HG03025 (cell line): ENCODE data around the gene GSK3A.

ENCODE experiments used
- ATAC-seq: cut with Tn5 transposase; IDR thresholded peaks from one replicate; pipeline ENCODE4 v1.9.1; 2021; ENCODE audit warnings: mild to moderate bottlenecking, moderate library complexity; ENCODE audit not compliant: unreplicated experiment, low FRiP score

GSK3A gene

GRCh38 chr19:42204664-42205063, 37.7 kb downstream of the GSK3A start:
- ATAC-seq = no peak

DNA sequence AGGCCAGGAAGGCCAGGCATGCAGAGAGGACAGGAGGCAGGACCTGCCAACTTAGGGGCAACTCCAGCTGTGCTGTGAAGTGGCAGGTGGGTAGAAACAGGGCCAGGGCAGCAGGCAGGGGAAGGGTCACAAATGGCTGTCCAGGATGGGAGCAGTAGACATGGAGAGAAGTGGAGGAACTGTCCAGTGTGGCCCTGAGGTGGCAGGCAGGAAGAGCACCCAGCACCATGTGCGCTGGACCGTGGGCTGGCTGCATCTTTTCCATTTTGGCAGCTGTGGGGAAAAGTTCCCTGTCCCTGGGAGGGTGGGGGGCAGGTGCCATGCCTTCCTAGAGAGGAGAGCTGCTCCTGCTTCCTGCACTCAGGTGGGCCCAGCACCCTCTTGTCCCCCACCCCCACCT, 38.7 kb downstream of the GSK3A start:
- ATAC-seq = no peak

- no peak for ATAC-seq
These were observed 40.0 kb downstream of the GSK3A start for GRCh38 chr19:42202290-42202880.

- no peak for ATAC-seq
These were observed 40.7 kb downstream of the GSK3A start for GRCh38 chr19:42201489-42202289.

DNA sequence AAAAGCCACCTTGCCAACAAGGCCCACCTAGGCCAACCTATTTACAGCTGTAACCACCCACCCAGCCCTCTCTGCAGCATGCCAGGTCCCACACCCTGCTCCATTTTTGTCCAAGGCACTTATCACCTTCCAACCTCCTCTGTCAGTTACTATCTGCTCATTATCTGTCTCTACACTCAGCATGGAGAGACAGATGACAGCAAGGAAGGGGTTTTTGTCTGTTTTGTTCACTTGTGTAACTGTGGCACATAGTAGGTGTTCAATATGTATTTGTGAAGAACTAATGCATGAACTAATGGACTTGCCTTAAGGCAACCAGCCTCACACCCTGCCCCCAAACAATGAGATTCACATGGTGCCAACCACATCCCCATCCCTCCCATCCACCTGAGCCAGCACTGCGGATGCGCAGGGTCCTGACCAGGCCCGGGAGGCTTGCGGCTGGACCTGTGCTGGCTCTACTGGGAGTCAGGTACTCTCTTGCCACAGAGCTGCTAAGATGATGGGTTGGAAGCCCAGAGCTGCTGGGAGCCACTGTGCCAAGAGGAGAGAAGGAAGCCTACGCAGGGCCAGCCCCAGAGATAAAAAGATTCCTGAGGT, 42.2 kb downstream of the GSK3A start:
- no peak for ATAC-seq

GRCh38 chr19:42199440-42200115, 42.8 kb downstream of the GSK3A start:
- no peak for ATAC-seq

DNA sequence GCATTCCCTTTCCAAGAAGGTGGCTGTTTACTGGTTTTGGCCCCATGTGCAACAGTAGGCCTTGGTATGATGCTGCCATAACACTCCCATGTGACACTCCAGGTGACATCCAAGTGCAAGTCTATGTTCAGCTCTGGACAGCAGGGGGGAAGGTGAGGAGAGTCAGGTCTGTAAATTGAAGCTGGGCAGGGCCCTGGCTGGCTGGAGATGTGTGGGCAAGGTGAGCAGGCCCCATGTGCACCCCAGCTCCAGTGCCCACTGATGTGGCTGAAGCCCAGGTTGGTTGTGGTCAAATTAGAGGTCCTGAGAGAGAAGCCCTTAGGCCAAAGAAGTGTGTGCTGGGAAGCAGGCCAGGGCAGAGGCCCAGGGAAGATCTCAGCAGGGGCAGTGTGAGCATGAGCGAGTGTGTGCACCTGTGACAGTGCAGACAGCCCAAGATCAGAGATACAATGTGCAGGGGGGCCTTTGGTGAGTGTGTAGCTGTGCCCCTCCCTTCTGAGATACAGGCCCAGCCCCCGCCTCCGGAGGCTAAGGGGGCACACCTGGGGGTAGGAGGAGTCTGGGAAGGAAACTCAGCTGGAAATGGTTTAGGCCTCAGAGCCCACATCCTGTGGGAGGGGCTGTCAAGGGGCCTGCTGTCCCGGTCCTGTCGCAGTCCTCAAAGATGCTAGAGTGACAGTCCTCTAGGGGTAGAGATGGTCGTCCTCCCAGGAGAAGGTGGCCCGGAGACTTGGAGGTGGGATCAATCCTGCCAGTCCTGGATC, 43.5 kb downstream of the GSK3A start:
- no peak for ATAC-seq

- no peak for ATAC-seq
These were observed 45.0 kb downstream of the GSK3A start for GRCh38 chr19:42197375-42197817.

DNA sequence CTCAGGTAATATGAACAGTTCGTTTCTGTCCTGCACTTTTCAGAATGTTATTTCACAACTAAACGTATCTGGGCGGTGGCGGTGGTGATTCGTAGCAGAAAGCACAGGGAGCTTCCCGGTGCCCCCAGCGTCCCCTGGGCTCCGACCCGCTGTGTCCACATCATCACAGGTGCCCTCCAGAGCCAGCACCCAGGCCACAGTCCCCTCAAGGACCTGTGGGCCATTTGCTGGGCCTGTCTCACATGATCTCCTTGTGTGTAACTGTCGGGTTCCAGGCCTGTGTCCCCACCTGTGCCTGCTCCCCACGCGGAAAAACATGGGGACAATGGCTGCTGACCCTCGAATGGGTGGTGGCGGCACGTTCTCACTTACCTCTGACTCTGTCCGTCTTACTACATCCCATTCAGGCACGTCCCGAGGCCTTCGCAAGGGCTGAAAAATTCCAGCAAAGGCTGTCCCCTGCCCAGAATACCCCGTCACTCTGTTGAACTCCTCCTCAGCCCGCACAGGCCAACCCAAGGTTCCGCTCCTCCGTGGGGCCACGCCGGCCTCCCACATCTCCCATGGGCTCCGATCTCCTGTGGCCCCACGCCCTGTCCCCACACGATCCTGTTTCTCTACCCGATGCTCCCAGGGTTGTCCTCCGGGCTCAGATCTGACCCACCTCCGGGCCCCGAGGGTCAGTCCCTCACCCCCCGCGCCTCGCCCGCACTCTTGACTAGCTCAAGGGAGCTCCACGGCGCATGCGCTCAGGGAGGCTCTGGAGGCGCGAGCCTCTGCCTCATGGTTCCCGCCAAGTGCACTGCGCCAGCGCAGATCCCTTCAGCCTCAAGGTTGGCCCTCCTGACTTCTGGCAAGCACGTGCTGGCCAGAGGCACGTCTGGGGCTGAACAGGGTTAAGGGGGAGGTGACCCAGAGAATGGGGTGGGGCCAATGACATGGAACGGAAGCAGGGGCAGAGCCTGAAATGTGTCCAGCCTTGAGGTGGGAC, 46.1 kb downstream of the GSK3A start:
- ATAC-seq = no peak

DNA sequence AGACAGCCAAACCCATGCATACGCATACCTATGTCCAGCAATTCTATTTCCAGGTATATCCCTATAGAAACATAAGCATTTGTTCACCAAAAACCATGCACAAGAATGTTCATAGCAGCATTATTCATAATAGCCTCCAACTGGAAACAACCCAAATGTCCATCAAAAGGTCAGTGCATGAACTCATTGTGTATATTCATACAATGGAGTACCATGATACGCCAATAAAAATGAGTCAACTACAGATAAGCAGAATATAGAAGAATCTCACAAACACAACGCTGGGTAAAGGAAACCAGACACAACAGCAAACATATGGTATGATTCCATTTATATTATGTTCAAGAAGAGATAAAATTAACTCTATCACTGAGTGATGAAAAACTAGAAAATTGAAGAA, 48.7 kb downstream of the GSK3A start:
- ATAC-seq = no peak

- ATAC-seq = no peak
These were observed 49.1 kb downstream of the GSK3A start for GRCh38 chr19:42193294-42193693.

DNA sequence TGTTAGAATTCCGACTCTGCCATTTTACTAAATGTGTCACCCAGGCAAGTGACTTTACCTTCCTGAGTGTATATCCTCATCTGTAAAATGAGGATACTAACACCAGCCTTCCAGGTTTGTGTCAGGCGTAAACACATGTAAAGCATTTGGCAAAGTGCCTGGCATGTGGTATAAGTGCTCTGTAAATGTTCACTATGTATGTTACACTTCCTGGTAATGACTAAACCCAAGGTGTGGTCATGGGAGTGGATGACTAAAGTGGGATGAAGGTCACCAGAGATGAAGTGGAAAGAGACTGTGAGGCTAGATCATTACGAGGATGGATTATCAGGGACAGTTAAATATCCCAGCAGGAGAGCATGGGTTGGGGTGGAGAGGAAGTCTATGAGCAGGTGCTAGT, 50.5 kb downstream of the GSK3A start:
- ATAC-seq = no peak

DNA sequence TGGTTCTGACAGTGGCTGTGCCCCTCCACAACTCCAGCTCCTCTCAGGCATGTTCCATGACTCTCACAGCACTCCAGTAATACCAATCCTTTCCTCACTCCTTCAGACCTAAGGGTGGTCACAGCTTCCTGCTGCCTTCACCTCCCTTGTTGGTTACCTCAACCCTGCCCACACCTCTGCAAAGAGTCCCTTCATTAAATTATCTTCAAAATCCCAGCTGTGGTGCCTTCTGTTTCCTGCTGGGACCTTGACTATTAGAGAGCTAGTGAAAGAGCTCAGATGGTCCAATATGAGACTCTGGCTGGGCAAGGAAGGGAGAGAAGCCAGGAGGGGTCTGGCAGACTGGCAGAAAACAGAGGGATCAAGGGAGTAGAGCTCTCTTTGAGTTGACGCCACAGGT, 51.1 kb downstream of the GSK3A start:
- no peak for ATAC-seq

DNA sequence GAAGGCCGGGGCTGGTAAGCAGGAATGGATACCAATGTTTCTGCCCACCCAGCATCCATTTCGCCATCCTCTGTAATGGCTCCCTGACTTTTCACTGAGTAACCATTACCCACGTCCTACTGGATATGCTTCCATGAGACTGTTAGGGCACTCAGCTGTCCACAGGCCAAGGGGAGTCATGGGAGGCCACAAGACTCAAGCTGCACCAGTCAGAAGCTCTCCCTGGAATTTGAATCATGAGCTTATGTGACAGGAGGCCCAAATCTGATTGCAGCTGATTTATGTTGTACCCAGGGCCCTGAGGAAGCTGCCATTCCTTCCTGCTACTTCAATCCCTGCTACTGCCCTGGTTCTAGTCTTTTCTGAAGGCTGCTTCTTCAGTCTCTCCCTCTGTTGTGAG, 53.3 kb downstream of the GSK3A start:
- no peak for ATAC-seq

DNA sequence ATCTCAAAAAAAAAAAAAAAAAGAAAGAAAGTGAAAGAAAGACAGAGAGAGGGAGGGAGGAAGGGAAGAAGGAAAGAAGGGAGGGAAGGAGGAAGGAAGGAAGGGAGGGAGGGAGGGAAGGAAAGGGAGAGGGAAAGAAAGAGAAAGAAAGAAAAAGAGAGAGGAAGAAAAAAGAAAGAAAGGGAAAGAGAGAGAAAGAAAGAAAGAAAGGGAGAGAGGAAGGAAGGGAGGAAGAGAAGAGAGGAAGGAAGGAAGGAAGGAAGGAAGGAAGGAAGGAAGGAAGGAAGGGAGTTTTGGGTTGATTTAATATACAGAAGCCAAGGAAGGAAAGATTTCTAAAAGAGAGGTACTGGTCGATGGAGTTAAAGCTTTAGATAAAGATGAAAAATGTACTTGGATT, 53.7 kb downstream of the GSK3A start:
- no peak for ATAC-seq

DNA sequence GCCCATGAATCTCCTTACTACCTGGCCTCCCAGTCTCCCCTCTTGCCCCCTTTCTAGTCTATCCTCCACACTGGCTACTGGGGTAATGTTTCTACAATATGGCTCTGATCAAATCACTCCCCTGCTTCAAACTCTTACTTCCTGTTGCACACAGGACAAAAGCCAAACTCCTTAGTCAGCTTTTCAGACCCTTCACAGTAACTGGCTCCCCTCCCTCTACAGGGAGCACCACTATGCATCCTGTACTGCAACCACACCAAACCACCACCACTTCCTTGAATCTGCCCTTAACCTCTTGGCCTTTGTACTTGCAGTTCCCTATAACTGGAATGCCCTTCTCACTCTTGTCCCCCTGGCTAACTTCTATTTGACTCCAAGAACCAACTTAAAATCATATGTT, 57.1 kb downstream of the GSK3A start:
- ATAC-seq = no peak

GRCh38 chr19:42184401-42184861, 58.0 kb downstream of the GSK3A start:
- no peak for ATAC-seq
